K562 treated with DMSO at 1 percent for 4 hours (cell line): ENCODE data around the gene MCAT. TPM values are rescaled to one million over a fixed set of nuclear protein-coding genes. Genes with fewer than 3 reads are reported as not detected.

Source experiments
- total RNA-seq: library from RNA; unstranded; fragments of 300-600 nt; gene quantifications from 2 replicates; pipeline ENCODE4 v1.2.3, GENCODE V29; 2022; ENCODE audit not compliant: insufficient read depth

MCAT gene
- 5.7 and 15.1 TPM in 2 replicates for total RNA-seq

GRCh38 chr22:43142880-43143562 lies at the start of gene MCAT:
Gene MCAT (minus strand): TSS chr22:43143398. CDS start chr22:43143348, 50 bp downstream.

GRCh38 chr22:43186272-43187170 lies 43.3 kb upstream of the MCAT start, which contains the start of gene TTLL12:
Gene TTLL12 (minus strand): TSS chr22:43187134. CDS start chr22:43187069, 65 bp downstream.

GRCh38 chr22:43151251-43152002 lies 8.2 kb upstream of the MCAT start, which contains the start of gene TSPO:
Gene TSPO (plus strand): TSS chr22:43151559. CDS start chr22:43159239, 7,680 bp downstream.

GRCh38 chr22:43110444-43110926 lies 32.7 kb downstream of the MCAT start, which contains the start of gene BIK:
Gene BIK (plus strand): TSS chr22:43110750. CDS start chr22:43124023, 13,273 bp downstream.

GRCh38 chr22:43088984-43089717 lies 54.0 kb downstream of the MCAT start, which contains the start of gene TTLL1:
Gene TTLL1 (minus strand): TSS chr22:43089391. CDS start chr22:43075586, 13,805 bp downstream.

Other genes starting within 250 kb of the MCAT start
- 60.4 and 64.4 TPM in 2 replicates for gene PACSIN2, start 128.2 kb downstream of the MCAT start, total RNA-seq
- gene TTLL1, start 54.0 kb downstream of the MCAT start, total RNA-seq: 1.6 TPM in 1 of 2 replicates, not detected in the other
- not detected in 2 replicates for gene BIK, start 32.6 kb downstream of the MCAT start, total RNA-seq
- gene TSPO, start 8.2 kb upstream of the MCAT start, total RNA-seq: 128 and 144 TPM in 2 replicates
- gene TTLL12, start 43.7 kb upstream of the MCAT start, total RNA-seq: 60.4 and 71.7 TPM in 2 replicates
- gene SCUBE1, start 200.0 kb upstream of the MCAT start, total RNA-seq: not detected in 2 replicates